Small intestine (tissue), 7 donors: ENCODE measurements around the gene RRBP1. TPM values are rescaled to one million over a fixed set of nuclear protein-coding genes. Genes with fewer than 3 reads are reported as not detected.

Experiments used
- DNase-seq, 2 donors: peaks; one replicate each; pipeline versions ENCODE4 v3.0.0 to v3.0.0-alpha.2; 2013
- FAIRE-seq: peaks from 2 replicates; lab custom pipeline; 2012; peaks lifted over from hg19 to GRCh38; lab: Jason Lieb, UNC
- H3K27ac ChIP-seq, 3 donors: one replicate each; pipeline ENCODE4 v1.5.1; 2013; ENCODE audit warnings: low read length in 2 of 3, mild to moderate bottlenecking in 2 of 3, control low read depth in 1 of 3, inconsistent platforms in 1 of 3, low read depth in 1 of 3, moderate library complexity in 1 of 3
- H3K27me3 ChIP-seq, 3 donors: one replicate each; pipeline ENCODE4 v1.6.1; 2013; ENCODE audit warnings: low read length in 3 of 3, inconsistent platforms in 1 of 3; ENCODE audit not compliant: control insufficient read depth in 3 of 3, insufficient read depth in 3 of 3
- H3K36me3 ChIP-seq, 3 donors: one replicate each; pipeline ENCODE4 v1.6.1; 2013; ENCODE audit warnings: low read length in 3 of 3, inconsistent platforms in 1 of 3, low read depth in 1 of 3, mild to moderate bottlenecking in 1 of 3, moderate library complexity in 1 of 3; ENCODE audit not compliant: control insufficient read depth in 3 of 3, insufficient read depth in 2 of 3
- H3K4me1 ChIP-seq, 3 donors: one replicate each; pipeline ENCODE4 v1.6.1; 2013; ENCODE audit warnings: low read length in 2 of 3, inconsistent platforms in 1 of 3, low read depth in 1 of 3, mild to moderate bottlenecking in 1 of 3, moderate library complexity in 1 of 3; ENCODE audit not compliant: control insufficient read depth in 3 of 3, insufficient read depth in 2 of 3
- H3K4me3 ChIP-seq, 3 donors: one replicate each; pipeline ENCODE4 v1.5.1; 2013; ENCODE audit warnings: low read length in 3 of 3, control low read depth in 1 of 3, inconsistent platforms in 1 of 3, low read depth in 1 of 3, mild to moderate bottlenecking in 1 of 3, moderate library complexity in 1 of 3
- H3K9me3 ChIP-seq, 2 donors: one replicate each; pipeline ENCODE4 v1.6.1; 2013; ENCODE audit warnings: low read depth in 1 of 2, low read length in 1 of 2; ENCODE audit not compliant: control insufficient read depth in 2 of 2, insufficient read depth in 1 of 2
- WGBS, 3 donors: extraction: QIAGEN DNeasy Blood & Tissue Kit; methylation state at CpG; one replicate each; pipeline ENCODE4 v1.1.7; 2013; 5-methylcytosine and 5-hydroxymethylcytosine counted together
- polyA plus RNA-seq, 4 donors: library from polyadenylated mRNA; stranded (reverse) in 3 of 4; unstranded in 1 of 4; fragments of 200-250 nt in 3 of 4; fragments of 120-200 nt in 1 of 4; gene quantifications; one replicate each; pipeline versions ENCODE4 v1.2.1 to v1.2.3, GENCODE V29; 2013
- donor health status: healthy with polysubstance abuse.
- donor health status: control.
- donor health status: control.
- donor health status: Bipolar disorder and iron deficiency.
- donor health status: healthy.

The RRBP1 gene
- polyA plus RNA-seq, 4 donors = 45.2 to 232 (median 112) TPM

- no peak for FAIRE-seq
- Histone ChIP-seq H3K4me1 (peaks cover 0 to 18% (median 0%) of the 10 kb centered on the region in 3 donors), H3K4me3 (no peak overlapping the region), H3K27ac (no peak overlapping the region), H3K9me3 (no peaks in the 10 kb centered on the region), H3K27me3 (no peaks in the 10 kb centered on the region), H3K36me3 (peaks cover 0 to 16% (median 0%) of the 10 kb centered on the region in 3 donors)
- no peak for DNase-seq
- WGBS, 3 donors = 93 to 97% (median 95%) methylated on average over 4 of the region's 4 CpGs
Measured at GRCh38 chr20:17602493-17602892, 79.5 kb downstream of the RRBP1 start.

GRCh38 chr20:17601957-17602356 is 80.1 kb downstream of the RRBP1 start:
- 52 to 66% (median 59%) methylated on average over 4 of the region's 4 CpGs for WGBS, 3 donors
- H3K36me3 ChIP-seq = peaks cover 0 to 16% (median 0%) of the 10 kb centered on the region in 3 donors
- no peak overlapping the region for H3K27ac ChIP-seq
- FAIRE-seq (no peak), DNase-seq (peak in 1 of 2 donors; percentile 46)
- H3K4me3 ChIP-seq = no peak overlapping the region
- H3K27me3 ChIP-seq = no peaks in the 10 kb centered on the region
- H3K4me1 ChIP-seq = peaks cover 0 to 18% (median 0%) of the 10 kb centered on the region in 3 donors
- H3K9me3 ChIP-seq = no peaks in the 10 kb centered on the region

GRCh38 chr20:17598013-17598550 is 84.0 kb downstream of the RRBP1 start:
- Histone ChIP-seq H3K9me3 (no peaks in the 10 kb centered on the region), H3K4me3 (no peak overlapping the region), H3K4me1 (peaks cover 0 to 10% (median 0%) of the 10 kb centered on the region in 3 donors), H3K27ac (no peak overlapping the region), H3K36me3 (peaks cover 0 to 9% (median 0%) of the 10 kb centered on the region in 3 donors), H3K27me3 (no peaks in the 10 kb centered on the region)
- no peak for FAIRE-seq
- no peak for DNase-seq
- 77 to 85% (median 81%) methylated on average over 1 of the region's 1 CpG for WGBS, 3 donors

- Histone ChIP-seq H3K27ac (no peak overlapping the region), H3K4me1 (no peaks in the 10 kb centered on the region), H3K4me3 (no peak overlapping the region), H3K27me3 (no peaks in the 10 kb centered on the region), H3K9me3 (no peaks in the 10 kb centered on the region), H3K36me3 (peaks cover 0 to 10% (median 0%) of the 10 kb centered on the region in 3 donors)
- no peak for FAIRE-seq
- WGBS, 3 donors = 91 to 96% (median 93%) methylated on average over 2 of the region's 2 CpGs
- no peak for DNase-seq
Measured at GRCh38 chr20:17595856-17596255, 86.2 kb downstream of the RRBP1 start.

GRCh38 chr20:17594443-17594842 is 87.6 kb downstream of the RRBP1 start:
- FAIRE-seq (no peak), DNase-seq (peak in 1 of 2 donors; percentile 48)
- Histone ChIP-seq H3K4me3 (no peak overlapping the region), H3K9me3 (no peaks in the 10 kb centered on the region), H3K27me3 (no peaks in the 10 kb centered on the region), H3K4me1 (no peaks in the 10 kb centered on the region), H3K36me3 (peaks cover 0 to 11% (median 0%) of the 10 kb centered on the region in 3 donors), H3K27ac (no peak overlapping the region)

GRCh38 chr20:17593902-17594301 is 88.1 kb downstream of the RRBP1 start:
- FAIRE-seq (no peak), DNase-seq (no peak)
- Histone ChIP-seq H3K36me3 (peaks cover 0 to 7% (median 0%) of the 10 kb centered on the region in 3 donors), H3K4me1 (no peaks in the 10 kb centered on the region), H3K9me3 (no peaks in the 10 kb centered on the region), H3K4me3 (no peak overlapping the region), H3K27me3 (no peaks in the 10 kb centered on the region), H3K27ac (no peak overlapping the region)
- 89 to 99% (median 94%) methylated on average over 4 of the region's 4 CpGs for WGBS, 3 donors

GRCh38 chr20:17590245-17590644 is 91.8 kb downstream of the RRBP1 start:
- H3K27me3 ChIP-seq = no peaks in the 10 kb centered on the region
- no peaks in the 10 kb centered on the region for H3K4me1 ChIP-seq
- H3K27ac ChIP-seq = no peak overlapping the region
- H3K4me3 ChIP-seq = no peak overlapping the region
- FAIRE-seq (no peak), DNase-seq (no peak)
- WGBS, 3 donors = 63 to 70% (median 69%) methylated on average over 1 of the region's 1 CpG
- H3K9me3 ChIP-seq = no peaks in the 10 kb centered on the region
- H3K36me3 ChIP-seq = peaks cover 0 to 7% (median 0%) of the 10 kb centered on the region in 3 donors

GRCh38 chr20:17589161-17589834 is 92.7 kb downstream of the RRBP1 start:
- Histone ChIP-seq H3K27ac (no peak overlapping the region), H3K9me3 (no peaks in the 10 kb centered on the region), H3K4me3 (no peak overlapping the region), H3K36me3 (peaks cover 0 to 7% (median 0%) of the 10 kb centered on the region in 3 donors), H3K4me1 (no peaks in the 10 kb centered on the region), H3K27me3 (no peaks in the 10 kb centered on the region)
- FAIRE-seq (no peak), DNase-seq (no peak)
- WGBS, 3 donors = 80 to 88% (median 85%) methylated on average over 7 to 8 of the region's 8 CpGs
